ENCODE measurements around the gene CNTN3. TPM values are rescaled to one million over a fixed set of nuclear protein-coding genes. Genes with fewer than 3 reads are reported as not detected.

The CNTN3 gene
- total RNA-seq (not detected), polyA plus RNA-seq (not detected)

- H3K36me3 Mint-ChIP-seq, result no peaks in the 10 kb centered on the region
- Histone ChIP-seq H3K27me3 (ENCODE audit: insufficient read depth, low read length, poor library complexity, severe bottlenecking) (no peaks in the 10 kb centered on the region), H3K9me3 (ENCODE audit: low read length) (no peaks in the 10 kb centered on the region), H3K4me3 (ENCODE audit: low read length) (no peak within 1 kb of the TSS), H3K36me3 (ENCODE audit: insufficient read depth, low read length) (no peaks in the 10 kb centered on the region), H3K4me1 (ENCODE audit: insufficient read depth, low read length) (no peaks in the 10 kb centered on the region), H3K27ac (ENCODE audit: low read depth, low read length) (no peak within 1 kb of the TSS)
- H3K4me3 Mint-ChIP-seq, result peak within 1 kb of the TSS in 1 of 7 donors; percentile 32
- H3K27ac Mint-ChIP-seq, result no peak within 1 kb of the TSS
- no peaks in the 10 kb centered on the region for H3K4me1 Mint-ChIP-seq
- peaks cover 4 to 6% of the 10 kb centered on the region in 2 donors for H3K27me3 Mint-ChIP-seq
- peaks cover 4 to 15% (median 6%) of the 10 kb centered on the region in 5 donors for H3K9me3 Mint-ChIP-seq
- no peak for DNase-seq
- ChIA-PET CTCF (no interaction called here), POLR2A (no interaction called here)
Observed at GRCh38 chr3:74614107-74614967, at the start of gene CNTN3. TSS of gene CNTN3 (minus strand) at chr3:74614659. CDS start at chr3:74521112, 93,547 bp downstream.

DNA sequence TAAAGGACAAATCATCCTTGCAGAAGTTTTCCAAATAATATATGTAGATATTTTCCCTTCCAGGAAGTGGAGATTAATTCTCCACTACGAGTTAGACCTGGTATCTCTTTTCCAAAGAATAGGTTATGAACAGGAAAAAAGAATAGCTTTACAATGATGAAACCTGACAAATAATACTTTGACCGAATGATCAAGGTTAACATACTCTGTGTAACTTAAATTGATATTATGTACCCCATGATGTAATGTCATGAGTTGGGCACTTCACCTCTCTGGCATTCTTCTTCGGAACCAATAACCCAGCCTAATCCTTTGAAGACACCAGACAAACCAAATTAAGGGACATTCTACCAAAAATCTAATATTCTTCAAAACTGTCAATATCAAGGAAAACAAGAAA lies 48.7 kb upstream of the CNTN3 start:
- Histone ChIP-seq H3K9me3 (ENCODE audit: low read length) (no peaks in the 10 kb centered on the region), H3K36me3 (ENCODE audit: insufficient read depth, low read length) (no peaks in the 10 kb centered on the region), H3K27me3 (ENCODE audit: insufficient read depth, low read length, poor library complexity, severe bottlenecking) (no peaks in the 10 kb centered on the region), H3K4me3 (ENCODE audit: low read length) (no peak overlapping the region), H3K27ac (ENCODE audit: low read depth, low read length) (no peak overlapping the region), H3K4me1 (ENCODE audit: insufficient read depth, low read length) (no peaks in the 10 kb centered on the region)
- Mint-ChIP-seq H3K4me3 (no peak overlapping the region), H3K27ac (no peak overlapping the region), H3K9me3 (peaks cover 4 to 41% (median 6%) of the 10 kb centered on the region in 5 donors), H3K27me3 (no peaks in the 10 kb centered on the region), H3K4me1 (no peaks in the 10 kb centered on the region), H3K36me3 (peaks cover 0 to 1% (median 0%) of the 10 kb centered on the region in 3 donors)
- ChIA-PET CTCF (no interaction called here), POLR2A (no interaction called here)
- DNase-seq, result no peak

- DNase-seq, result no peak
- Histone ChIP-seq H3K36me3 (ENCODE audit: insufficient read depth, low read length) (no peaks in the 10 kb centered on the region), H3K9me3 (ENCODE audit: low read length) (no peaks in the 10 kb centered on the region), H3K27ac (ENCODE audit: low read depth, low read length) (no peak overlapping the region), H3K27me3 (ENCODE audit: insufficient read depth, low read length, poor library complexity, severe bottlenecking) (no peaks in the 10 kb centered on the region), H3K4me3 (ENCODE audit: low read length) (no peak overlapping the region), H3K4me1 (ENCODE audit: insufficient read depth, low read length) (no peaks in the 10 kb centered on the region)
- ChIA-PET CTCF (no interaction called here), POLR2A (no interaction called here)
- Mint-ChIP-seq H3K4me3 (no peak overlapping the region), H3K9me3 (peaks cover 0 to 27% (median 4%) of the 10 kb centered on the region in 5 donors), H3K36me3 (peaks cover 0 to 1% (median 0%) of the 10 kb centered on the region in 3 donors), H3K27ac (no peak overlapping the region), H3K4me1 (no peaks in the 10 kb centered on the region), H3K27me3 (no peaks in the 10 kb centered on the region)
Observed at GRCh38 chr3:74661672-74662071, 47.2 kb upstream of the CNTN3 start.

DNA sequence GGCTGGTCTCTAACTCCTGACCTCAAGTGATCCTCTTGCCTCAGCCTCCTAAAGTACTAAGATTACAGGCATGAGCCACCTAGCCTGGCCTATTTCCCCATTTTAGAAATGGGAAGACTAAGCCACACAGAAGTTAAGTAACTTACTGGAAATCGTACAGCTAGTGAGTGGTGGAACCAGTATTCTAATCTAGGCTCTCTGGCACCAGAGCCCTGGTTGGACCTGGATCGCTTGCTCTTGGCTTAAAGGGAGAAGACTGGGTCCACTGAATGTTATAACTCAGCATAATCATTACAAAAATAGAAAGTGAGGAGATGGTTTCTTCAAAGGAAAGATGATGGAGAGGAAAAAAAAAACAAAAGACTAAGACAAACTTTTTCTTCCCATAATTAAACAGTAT lies 37.4 kb upstream of the CNTN3 start:
- Mint-ChIP-seq H3K36me3 (no peaks in the 10 kb centered on the region), H3K4me3 (no peak overlapping the region), H3K9me3 (peaks cover 3 to 17% (median 9%) of the 10 kb centered on the region in 5 donors), H3K27ac (no peak overlapping the region), H3K4me1 (no peaks in the 10 kb centered on the region), H3K27me3 (no peaks in the 10 kb centered on the region)
- H3K9me3 ChIP-seq (ENCODE audit: low read length), result no peaks in the 10 kb centered on the region
- ChIA-PET CTCF (no interaction called here), POLR2A (no interaction called here)
- DNase-seq, result no peak
- no peaks in the 10 kb centered on the region for H3K27me3 ChIP-seq (ENCODE audit: insufficient read depth, low read length, poor library complexity, severe bottlenecking)
- no peak overlapping the region for H3K27ac ChIP-seq (ENCODE audit: low read depth, low read length)
- no peak overlapping the region for H3K4me3 ChIP-seq (ENCODE audit: low read length)
- H3K4me1 ChIP-seq (ENCODE audit: insufficient read depth, low read length), result no peaks in the 10 kb centered on the region
- no peaks in the 10 kb centered on the region for H3K36me3 ChIP-seq (ENCODE audit: insufficient read depth, low read length)

- H3K27ac Mint-ChIP-seq, result no peak overlapping the region
- H3K27me3 Mint-ChIP-seq, result no peaks in the 10 kb centered on the region
- no peaks in the 10 kb centered on the region for H3K4me1 Mint-ChIP-seq
- peaks cover 3 to 17% (median 9%) of the 10 kb centered on the region in 5 donors for H3K9me3 Mint-ChIP-seq
- DNase-seq, result no peak
- Histone ChIP-seq H3K9me3 (ENCODE audit: low read length) (no peaks in the 10 kb centered on the region), H3K4me1 (ENCODE audit: insufficient read depth, low read length) (no peaks in the 10 kb centered on the region), H3K27ac (ENCODE audit: low read depth, low read length) (no peak overlapping the region), H3K4me3 (ENCODE audit: low read length) (no peak overlapping the region), H3K36me3 (ENCODE audit: insufficient read depth, low read length) (no peaks in the 10 kb centered on the region), H3K27me3 (ENCODE audit: insufficient read depth, low read length, poor library complexity, severe bottlenecking) (no peaks in the 10 kb centered on the region)
- CTCF ChIA-PET, result no interaction called here
- no peaks in the 10 kb centered on the region for H3K36me3 Mint-ChIP-seq
- POLR2A ChIA-PET, result no interaction called here
- H3K4me3 Mint-ChIP-seq, result no peak overlapping the region
Observed at GRCh38 chr3:74651292-74651691, 36.8 kb upstream of the CNTN3 start.

- no peaks in the 10 kb centered on the region for H3K27me3 ChIP-seq (ENCODE audit: insufficient read depth, low read length, poor library complexity, severe bottlenecking)
- H3K4me3 Mint-ChIP-seq, result no peak overlapping the region
- H3K27ac ChIP-seq (ENCODE audit: low read depth, low read length), result no peak overlapping the region
- H3K36me3 Mint-ChIP-seq, result no peaks in the 10 kb centered on the region
- no peaks in the 10 kb centered on the region for H3K9me3 ChIP-seq (ENCODE audit: low read length)
- H3K27me3 Mint-ChIP-seq, result no peaks in the 10 kb centered on the region
- H3K9me3 Mint-ChIP-seq, result peaks cover 8 to 28% (median 16%) of the 10 kb centered on the region in 5 donors
- H3K4me1 ChIP-seq (ENCODE audit: insufficient read depth, low read length), result no peaks in the 10 kb centered on the region
- DNase-seq, result no peak
- H3K27ac Mint-ChIP-seq, result no peak overlapping the region
- no peaks in the 10 kb centered on the region for H3K4me1 Mint-ChIP-seq
- ChIA-PET POLR2A (no interaction called here), CTCF (no interaction called here)
- H3K4me3 ChIP-seq (ENCODE audit: low read length), result no peak overlapping the region
- H3K36me3 ChIP-seq (ENCODE audit: insufficient read depth, low read length), result no peaks in the 10 kb centered on the region
Observed at GRCh38 chr3:74648107-74648506, 33.6 kb upstream of the CNTN3 start.

GRCh38 chr3:74646094-74646493 lies 31.6 kb upstream of the CNTN3 start:
- Histone ChIP-seq H3K4me1 (ENCODE audit: insufficient read depth, low read length) (no peaks in the 10 kb centered on the region), H3K36me3 (ENCODE audit: insufficient read depth, low read length) (no peaks in the 10 kb centered on the region), H3K9me3 (ENCODE audit: low read length) (no peaks in the 10 kb centered on the region), H3K4me3 (ENCODE audit: low read length) (no peak overlapping the region), H3K27me3 (ENCODE audit: insufficient read depth, low read length, poor library complexity, severe bottlenecking) (no peaks in the 10 kb centered on the region), H3K27ac (ENCODE audit: low read depth, low read length) (no peak overlapping the region)
- POLR2A ChIA-PET, result no interaction called here
- no peak for DNase-seq
- H3K4me3 Mint-ChIP-seq, result no peak overlapping the region
- CTCF ChIA-PET, result no interaction called here
- H3K4me1 Mint-ChIP-seq, result no peaks in the 10 kb centered on the region
- no peaks in the 10 kb centered on the region for H3K36me3 Mint-ChIP-seq
- no peaks in the 10 kb centered on the region for H3K27me3 Mint-ChIP-seq
- peaks cover 10 to 33% (median 12%) of the 10 kb centered on the region in 5 donors for H3K9me3 Mint-ChIP-seq
- H3K27ac Mint-ChIP-seq, result no peak overlapping the region

GRCh38 chr3:74643636-74644035 lies 29.2 kb upstream of the CNTN3 start:
- H3K27me3 Mint-ChIP-seq, result no peaks in the 10 kb centered on the region
- H3K27ac Mint-ChIP-seq, result no peak overlapping the region
- H3K4me1 ChIP-seq (ENCODE audit: insufficient read depth, low read length), result no peaks in the 10 kb centered on the region
- H3K4me3 ChIP-seq (ENCODE audit: low read length), result no peak overlapping the region
- no peak overlapping the region for H3K4me3 Mint-ChIP-seq
- no peaks in the 10 kb centered on the region for H3K9me3 ChIP-seq (ENCODE audit: low read length)
- POLR2A ChIA-PET, result no interaction called here
- H3K27me3 ChIP-seq (ENCODE audit: insufficient read depth, low read length, poor library complexity, severe bottlenecking), result no peaks in the 10 kb centered on the region
- no peaks in the 10 kb centered on the region for H3K36me3 Mint-ChIP-seq
- H3K9me3 Mint-ChIP-seq, result peaks cover 7 to 32% (median 11%) of the 10 kb centered on the region in 5 donors
- CTCF ChIA-PET, result no interaction called here
- no peak overlapping the region for H3K27ac ChIP-seq (ENCODE audit: low read depth, low read length)
- no peaks in the 10 kb centered on the region for H3K4me1 Mint-ChIP-seq
- DNase-seq, result no peak
- H3K36me3 ChIP-seq (ENCODE audit: insufficient read depth, low read length), result no peaks in the 10 kb centered on the region

Measured in CD8-positive, alpha-beta memory T cell (primary cell).